K562 (cell line): ENCODE measurements around the gene GSTO2. TPM values are rescaled to one million over a fixed set of nuclear protein-coding genes. Genes with fewer than 3 reads are reported as not detected.

Experiments used
- ATAC-seq: fragments of 200-7000 bp; cut with Tn5 transposase; 3 replicates; pipeline ENCODE4 v1.9.1; 2020; ENCODE audit warnings: moderate library complexity
- BruUV-seq: library from RNA; stranded (reverse); fragments of 400-500 nt; replicated peaks from 2 replicates; lab custom pipeline; 2021; lab: Mats Ljungman, UMichigan
- CTCF ChIA-PET: fragments of 300-600 bp; formaldehyde crosslinking; extraction: SDS; loops from one replicate; lab custom pipeline; 2021; ENCODE audit warnings: low intra/inter-chr PET ratio; lab: Yijun Ruan, JAX
- POLR2A ChIA-PET: fragments of 300-600, 350-650 bp; sonication (Branson Sonifier 250); formaldehyde crosslinking; extraction: SDS; loops from one replicate; lab custom pipeline; 2021; ENCODE audit warnings: antibody characterized with exemption, inconsistent platforms; lab: Yijun Ruan, JAX
- DNase-seq, 4 experiments: peaks; one replicate each; pipeline versions ENCODE4 v3.0.0 to v3.0.0-alpha.2; 2011 to 2018; ENCODE audit warnings: low spot score in 3 of 4, mixed read lengths in 3 of 4; ENCODE audit errors: extremely low read depth in 1 of 4
- FAIRE-seq: peaks from 2 replicates; lab custom pipeline; 2011; peaks lifted over from hg19 to GRCh38; lab: Jason Lieb, UNC
- H2AFZ ChIP-seq: 2 replicates; pipeline ENCODE4 v1.6.0; 2011; ENCODE audit warnings: low read depth, low read length, control low read depth, inconsistent platforms
- H3K27ac ChIP-seq: fragments of 200-600 bp; 3 replicates; pipeline ENCODE4 v1.8.0; 2011; ENCODE audit warnings: low read depth, mild to moderate bottlenecking, control low read depth, inconsistent platforms, low read length, moderate library complexity, mixed read lengths; ENCODE audit errors: extremely low read depth
- H3K27me3 ChIP-seq, 2 experiments: fragments of 300-600 bp in 1 of 2; 2 replicates in 1 of 2; 3 replicates in 1 of 2; pipeline versions ENCODE4 v1.6.0 to v1.8.0; 2011; ENCODE audit warnings: inconsistent platforms in 2 of 2, low read length in 2 of 2, mild to moderate bottlenecking in 1 of 2, mixed read lengths in 1 of 2, moderate library complexity in 1 of 2; ENCODE audit not compliant: control insufficient read depth in 2 of 2, insufficient read depth in 2 of 2
- H3K36me3 ChIP-seq: fragments of 300-600 bp; 3 replicates; pipeline ENCODE4 v1.8.0; 2011; ENCODE audit warnings: mild to moderate bottlenecking, low read length, inconsistent platforms; ENCODE audit not compliant: control insufficient read depth, insufficient read depth
- H3K4me1 ChIP-seq, 2 experiments: fragments of 200-600 bp in 1 of 2; replicated peaks in 1 of 2; 2 replicates in 1 of 2; 3 replicates in 1 of 2; pipeline versions ENCODE4 v1.5.1 to v1.8.0; 2011; ENCODE audit warnings: inconsistent platforms in 2 of 2, low read length in 2 of 2, mild to moderate bottlenecking in 1 of 2, mixed read lengths in 1 of 2, moderate library complexity in 1 of 2; ENCODE audit not compliant: control insufficient read depth in 2 of 2, insufficient read depth in 2 of 2
- H3K4me2 ChIP-seq: 2 replicates; pipeline ENCODE4 v1.6.1; 2011; ENCODE audit warnings: low read length, control low read depth, inconsistent platforms, mixed read lengths; ENCODE audit not compliant: insufficient read depth
- H3K4me3 ChIP-seq: fragments of 200-600 bp; sonication (generic), shearing (Covaris generic); 2 replicates; pipeline ENCODE4 v1.5.1; 2016; ENCODE audit warnings: control low read depth, inconsistent platforms
- H3K79me2 ChIP-seq: fragments of 200-600 bp; 3 replicates; pipeline ENCODE4 v1.8.0; 2011; ENCODE audit warnings: low read length, inconsistent platforms; ENCODE audit not compliant: control insufficient read depth, insufficient read depth
- H3K9ac ChIP-seq, 2 experiments: 2 replicates each; pipeline versions ENCODE4 v1.6.0 to v1.6.1; 2011; ENCODE audit warnings: low read depth in 2 of 2, low read length in 2 of 2, control low read depth in 1 of 2, inconsistent platforms in 1 of 2, mild to moderate bottlenecking in 1 of 2, mixed read lengths in 1 of 2; ENCODE audit not compliant: insufficient read depth in 1 of 2
- H3K9me1 ChIP-seq: one replicate; pipeline ENCODE4 v1.6.0; 2011; ENCODE audit warnings: inconsistent platforms, mild to moderate bottlenecking, low read length, moderate library complexity; ENCODE audit not compliant: control insufficient read depth, insufficient read depth
- H3K9me3 ChIP-seq: replicated peaks from 2 replicates; pipeline ENCODE4 v1.5.1; 2011; ENCODE audit warnings: low read depth, low read length, inconsistent platforms; ENCODE audit not compliant: control insufficient read depth, insufficient read depth
- H4K20me1 ChIP-seq: replicated peaks from 2 replicates; pipeline ENCODE4 v1.6.1; 2011; ENCODE audit warnings: low read length, inconsistent platforms, mixed read lengths; ENCODE audit not compliant: control insufficient read depth, insufficient read depth
- HDAC6 ChIP-seq: IDR thresholded peaks from 2 replicates; pipeline ENCODE4 v1.6.1; 2012; ENCODE audit warnings: low read depth, mild to moderate bottlenecking, control low read depth, inconsistent platforms, low read length, moderate library complexity
- MAZ ChIP-seq, 2 experiments: fragments of 450-650 bp in 1 of 2; sonication (generic) in 1 of 2; formaldehyde crosslinking; IDR thresholded peaks in 1 of 2; conservative IDR thresholded peaks in 1 of 2; 2 replicates each; pipeline versions ENCODE4 v1.4.0 to v1.5.0; 2020; ENCODE audit warnings: mild to moderate bottlenecking in 1 of 2, missing genetic modification reagents in 1 of 2
- MED1 ChIP-seq: sonication (generic); formaldehyde crosslinking; IDR thresholded peaks from 2 replicates; pipeline ENCODE4 v1.8.1; 2023; ENCODE audit warnings: missing genetic modification reagents, borderline replicate concordance
- NR2C1 ChIP-seq, 2 experiments: fragments of 450-650 bp; IDR thresholded peaks; 2 replicates each; pipeline ENCODE4 v1.6.1; 2017; ENCODE audit warnings: mild to moderate bottlenecking in 2 of 2, antibody characterized with exemption in 1 of 2, inconsistent platforms in 1 of 2, missing compliant biosample characterization in 1 of 2, missing genetic modification characterization in 1 of 2
- PRMT5 ChIP-seq: sonication (generic); formaldehyde crosslinking; IDR thresholded peaks from 2 replicates; pipeline ENCODE4 v1.5.0; 2020; ENCODE audit warnings: missing genetic modification reagents
- ZFP36 ChIP-seq: fragments of 150-350 bp; IDR thresholded peaks from 2 replicates; pipeline ENCODE4 v1.6.1; 2018; ENCODE audit warnings: low read length, low read depth; ENCODE audit not compliant: partially characterized antibody
- ZNF431 ChIP-seq: sonication (generic); formaldehyde crosslinking; IDR thresholded peaks from 2 replicates; pipeline ENCODE4 v1.8.0; 2022; ENCODE audit warnings: mild to moderate bottlenecking, missing genetic modification reagents
- ZNF76 ChIP-seq: fragments of 250-450 bp; sonication (Bioruptor Pico); IDR thresholded peaks from 2 replicates; pipeline ENCODE4 v1.4.0; 2020; ENCODE audit warnings: mild to moderate bottlenecking, moderate library complexity, borderline replicate concordance
- ZZZ3 ChIP-seq: fragments of 450-650 bp; IDR thresholded peaks from 2 replicates; pipeline ENCODE4 v1.6.1; 2016; ENCODE audit warnings: antibody characterized with exemption, mild to moderate bottlenecking, moderate library complexity
- WGBS: fragments of 100-300 bp; shearing (Covaris generic); methylation state at CpG from one replicate; pipeline ENCODE4 v1.1.6; 2016; ENCODE audit warnings: low coverage, mixed read lengths; ENCODE audit not compliant: insufficient coverage; ENCODE audit errors: missing lambda C conversion rate; 5-methylcytosine and 5-hydroxymethylcytosine counted together
- in situ Hi-C: fragments of 300-500 bp; cut with MboI; formaldehyde crosslinking; loops from 4 replicates; pipeline ENCODE4 v1.15.0; 2018; ENCODE audit warnings: inconsistent platforms, mixed read lengths
- intact Hi-C: fragments of 100-400 bp; cut with micrococcal nuclease; formaldehyde crosslinking; loops from 2 replicates; pipeline ENCODE4 v1.14.2; 2022
- polyA plus RNA-seq, 8 experiments: library from polyadenylated mRNA; depleted of rRNA in 4 of 8; stranded (reverse) in 5 of 8; unstranded in 3 of 8; fragments of >200 nt; fragmentation: Nextera tagmentation in 2 of 8; fragmentation: Illumina TruSeq in 1 of 8; extraction: Ambion mirVana in 2 of 8; extraction: Trizol in 1 of 8; gene quantifications; 2 replicates each; pipeline versions ENCODE4 v1.2.1 to v1.2.3, GENCODE V29; 2011 to 2014; ENCODE audit warnings: inconsistent platforms in 1 of 8, missing spikeins in 1 of 8
- total RNA-seq, 7 experiments: library from RNA; depleted of rRNA in 6 of 7; stranded (reverse); fragments of >200 nt in 6 of 7; fragmentation: Illumina TruSeq in 2 of 7; extraction: Trizol in 2 of 7; gene quantifications; 2 replicates each; pipeline versions ENCODE4 v1.2.1 to v1.2.3, GENCODE V29; 2011 to 2021; ENCODE audit warnings: low replicate concordance in 1 of 7
- TF ChIP-seq, protein P1 (sequence below): fragments of 450-650 bp; IDR thresholded peaks from 2 replicates; pipeline ENCODE4 v1.7.0; 2016; ENCODE audit warnings: borderline replicate concordance
- TF ChIP-seq, protein P2 (sequence below): sonication (generic); formaldehyde crosslinking; IDR thresholded peaks from 2 replicates; pipeline ENCODE4 v1.4.0; 2020; ENCODE audit warnings: mild to moderate bottlenecking, missing genetic modification reagents
- TF ChIP-seq, protein P3 (sequence below): fragments of 450-650 bp; formaldehyde crosslinking; IDR thresholded peaks from 2 replicates; pipeline ENCODE4 v1.4.0; 2020; ENCODE audit warnings: mild to moderate bottlenecking, moderate library complexity

The GSTO2 gene
- total and polyA plus RNA-seq, 9 of the 15 experiments (the other 6 are each of a cell fraction or from before 2014, with no cell fraction given), result 0.18 to 1.8 (median 0.90) TPM

DNA sequence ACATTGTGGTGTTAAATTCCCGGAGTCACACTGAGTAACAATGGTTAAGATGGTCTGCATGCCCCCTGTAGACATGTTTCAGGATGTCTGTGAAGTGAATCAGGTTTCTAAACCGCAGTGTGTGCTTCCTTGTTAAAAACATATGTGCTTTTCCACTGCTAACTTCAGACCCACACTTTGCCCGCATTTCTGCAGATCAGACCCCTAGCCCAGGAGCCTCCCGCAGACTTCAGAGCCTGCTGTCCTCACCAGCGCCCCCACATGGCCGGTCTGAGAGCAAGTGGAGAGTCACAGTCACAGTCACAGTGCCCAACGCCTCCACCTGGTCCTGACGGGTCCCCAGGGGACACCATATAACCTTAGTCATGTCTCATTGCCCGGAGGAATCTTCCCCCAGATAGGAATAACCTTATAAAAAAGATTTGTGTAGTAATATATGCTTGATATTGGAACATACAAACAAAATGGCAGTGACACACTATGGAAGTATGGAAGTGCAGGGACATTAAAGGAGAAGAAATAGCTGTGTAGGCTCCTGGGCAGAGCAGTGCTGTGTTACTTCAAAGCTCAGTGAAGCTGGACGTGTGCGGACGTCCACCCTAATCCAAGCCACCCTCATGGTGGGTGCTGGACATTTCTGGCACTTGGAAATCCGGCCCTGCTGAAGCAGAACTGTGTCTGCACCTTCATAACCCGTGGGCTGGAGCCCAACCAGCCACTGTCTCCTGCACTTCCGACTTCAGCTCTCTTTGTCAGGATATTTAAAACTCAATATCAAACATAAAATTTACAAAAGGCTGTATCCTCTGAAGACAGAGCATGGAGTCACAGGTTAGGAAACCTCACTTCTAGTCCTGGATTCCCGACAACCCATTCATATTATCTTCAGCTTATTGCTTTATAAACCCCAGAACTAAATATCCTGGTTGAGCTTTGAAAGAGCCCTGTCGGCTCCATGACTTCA, 29.0 kb downstream of the GSTO2 start (continued):
- TF ChIP-seq, protein P1, sequence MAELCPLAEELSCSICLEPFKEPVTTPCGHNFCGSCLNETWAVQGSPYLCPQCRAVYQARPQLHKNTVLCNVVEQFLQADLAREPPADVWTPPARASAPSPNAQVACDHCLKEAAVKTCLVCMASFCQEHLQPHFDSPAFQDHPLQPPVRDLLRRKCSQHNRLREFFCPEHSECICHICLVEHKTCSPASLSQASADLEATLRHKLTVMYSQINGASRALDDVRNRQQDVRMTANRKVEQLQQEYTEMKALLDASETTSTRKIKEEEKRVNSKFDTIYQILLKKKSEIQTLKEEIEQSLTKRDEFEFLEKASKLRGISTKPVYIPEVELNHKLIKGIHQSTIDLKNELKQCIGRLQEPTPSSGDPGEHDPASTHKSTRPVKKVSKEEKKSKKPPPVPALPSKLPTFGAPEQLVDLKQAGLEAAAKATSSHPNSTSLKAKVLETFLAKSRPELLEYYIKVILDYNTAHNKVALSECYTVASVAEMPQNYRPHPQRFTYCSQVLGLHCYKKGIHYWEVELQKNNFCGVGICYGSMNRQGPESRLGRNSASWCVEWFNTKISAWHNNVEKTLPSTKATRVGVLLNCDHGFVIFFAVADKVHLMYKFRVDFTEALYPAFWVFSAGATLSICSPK, result no peak
- TF ChIP-seq MAZ (CRISPR knock-in tag; conservative IDR thresholded peaks at IDR 0.05 in 1 of 2, IDR thresholded peaks at IDR 0.05 in 1 of 2) (0 out of 4 replicates have a peak, but pooled peaks of 1 of the 2 experiments have one; percentile 18), ZFP36 (peak; percentile 50), ZNF76 (CRISPR knock-in tag) (no peak)
- TF ChIP-seq, all 486 proteins: peak for 4

DNA sequence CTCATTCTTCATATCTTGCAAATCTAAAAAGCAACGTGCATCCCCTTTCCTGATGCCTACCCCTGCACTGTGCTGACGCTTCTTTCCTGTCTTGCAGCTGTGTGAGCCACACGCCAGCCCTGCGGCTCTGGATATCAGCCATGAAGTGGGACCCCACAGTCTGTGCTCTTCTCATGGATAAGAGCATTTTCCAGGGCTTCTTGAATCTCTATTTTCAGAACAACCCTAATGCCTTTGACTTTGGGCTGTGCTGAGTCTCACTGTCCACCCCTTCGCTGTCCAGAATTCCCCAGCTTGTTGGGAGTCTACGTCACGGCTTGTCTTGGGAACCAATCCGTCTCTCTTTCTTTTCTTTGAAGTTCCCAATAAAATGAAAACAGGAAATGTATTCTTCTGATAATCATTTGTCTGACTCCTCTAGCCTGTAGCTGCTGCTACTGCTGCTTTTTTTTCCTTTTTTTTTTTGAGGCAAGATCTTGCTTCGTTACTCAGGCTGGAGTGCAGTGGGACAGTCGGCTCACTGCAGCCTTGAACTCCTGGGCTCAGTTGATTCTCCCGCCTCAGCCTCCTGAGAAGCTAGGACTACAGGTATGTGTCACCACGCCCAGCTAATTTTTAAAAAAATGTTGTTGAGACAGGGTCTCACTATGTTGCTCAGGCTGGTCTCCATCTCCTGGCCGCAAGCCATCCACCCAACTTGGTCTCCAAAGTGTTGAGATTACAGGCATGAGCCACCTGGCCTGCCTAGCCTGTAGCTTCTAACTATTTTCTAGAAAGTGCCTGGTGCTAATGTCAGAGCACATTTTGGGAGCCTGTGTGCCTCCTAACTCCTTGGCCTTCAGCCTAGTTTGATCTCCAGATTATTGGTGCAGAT, 30.3 kb downstream of the GSTO2 start:
- no peak overlapping the region for H3K9ac ChIP-seq
- H2AFZ ChIP-seq, result no peak overlapping the region
- ChIA-PET POLR2A (no interaction called here), CTCF (no interaction called here)
- FAIRE-seq (no peak), DNase-seq (no peak), ATAC-seq (no peak)
- no peaks in the 10 kb centered on the region for H3K79me2 ChIP-seq
- no peak overlapping the region for H3K27ac ChIP-seq
- in situ Hi-C loops (loop anchor here (10.0 kb wide), 1 partner anchor 46 kb away; no protein-coding TSS in a partner anchor), intact Hi-C loops (no loop called here)
- H3K36me3 ChIP-seq, result no peaks in the 10 kb centered on the region
- H3K9me3 ChIP-seq, result no peaks in the 10 kb centered on the region; the same call in 1 of the 2 replicates
- H3K4me1 ChIP-seq, result no peaks in the 10 kb centered on the region; a peak in 1 of 5 replicates
- WGBS, result 38% methylated on average over 11 of the region's 13 CpGs
- no peak overlapping the region for H3K4me2 ChIP-seq
- no peaks in the 10 kb centered on the region for H4K20me1 ChIP-seq
- no peaks in the 10 kb centered on the region for H3K9me1 ChIP-seq
- no TSS peak for BruUV-seq
- H3K4me3 ChIP-seq, result no peak overlapping the region
- peaks cover 0 to 2% of the 10 kb centered on the region in 2 experiments; a peak in 1 of 5 replicates for H3K27me3 ChIP-seq
- TF ChIP-seq, protein P2, sequence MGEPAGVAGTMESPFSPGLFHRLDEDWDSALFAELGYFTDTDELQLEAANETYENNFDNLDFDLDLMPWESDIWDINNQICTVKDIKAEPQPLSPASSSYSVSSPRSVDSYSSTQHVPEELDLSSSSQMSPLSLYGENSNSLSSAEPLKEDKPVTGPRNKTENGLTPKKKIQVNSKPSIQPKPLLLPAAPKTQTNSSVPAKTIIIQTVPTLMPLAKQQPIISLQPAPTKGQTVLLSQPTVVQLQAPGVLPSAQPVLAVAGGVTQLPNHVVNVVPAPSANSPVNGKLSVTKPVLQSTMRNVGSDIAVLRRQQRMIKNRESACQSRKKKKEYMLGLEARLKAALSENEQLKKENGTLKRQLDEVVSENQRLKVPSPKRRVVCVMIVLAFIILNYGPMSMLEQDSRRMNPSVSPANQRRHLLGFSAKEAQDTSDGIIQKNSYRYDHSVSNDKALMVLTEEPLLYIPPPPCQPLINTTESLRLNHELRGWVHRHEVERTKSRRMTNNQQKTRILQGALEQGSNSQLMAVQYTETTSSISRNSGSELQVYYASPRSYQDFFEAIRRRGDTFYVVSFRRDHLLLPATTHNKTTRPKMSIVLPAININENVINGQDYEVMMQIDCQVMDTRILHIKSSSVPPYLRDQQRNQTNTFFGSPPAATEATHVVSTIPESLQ (CRISPR knock-in tag), result no peak
- TF ChIP-seq ZNF431 (CRISPR knock-in tag), result no peak
- TF ChIP-seq ZZZ3, result no peak
- no peak for TF ChIP-seq NR2C1 (IDR thresholded peaks at IDR 0.05)
- no peak for TF ChIP-seq NR2C1 (tag; IDR thresholded peaks at IDR 0.05)
- TF ChIP-seq PRMT5 (CRISPR knock-in tag), result no peak
- TF ChIP-seq HDAC6, result no peak
- TF ChIP-seq MED1 (CRISPR knock-in tag), result no peak
- TF ChIP-seq, protein P3, sequence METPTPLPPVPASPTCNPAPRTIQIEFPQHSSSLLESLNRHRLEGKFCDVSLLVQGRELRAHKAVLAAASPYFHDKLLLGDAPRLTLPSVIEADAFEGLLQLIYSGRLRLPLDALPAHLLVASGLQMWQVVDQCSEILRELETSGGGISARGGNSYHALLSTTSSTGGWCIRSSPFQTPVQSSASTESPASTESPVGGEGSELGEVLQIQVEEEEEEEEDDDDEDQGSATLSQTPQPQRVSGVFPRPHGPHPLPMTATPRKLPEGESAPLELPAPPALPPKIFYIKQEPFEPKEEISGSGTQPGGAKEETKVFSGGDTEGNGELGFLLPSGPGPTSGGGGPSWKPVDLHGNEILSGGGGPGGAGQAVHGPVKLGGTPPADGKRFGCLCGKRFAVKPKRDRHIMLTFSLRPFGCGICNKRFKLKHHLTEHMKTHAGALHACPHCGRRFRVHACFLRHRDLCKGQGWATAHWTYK (CRISPR knock-in tag), result no peak
